Pancreas (tissue), 10 donors: ENCODE results near the gene B9D2. TPM values are rescaled to one million over a fixed set of nuclear protein-coding genes. Genes with fewer than 3 reads are reported as not detected.
"Not testable (repeated sequence)": the region's sequence is repeated elsewhere in the genome, so short reads cannot be mapped to it uniquely, and the experiment has no call there.

Experiments
- ATAC-seq, 4 donors: fragments of 200-7000 bp; cut with Tn5 transposase; one replicate each; pipeline versions ENCODE4 v1.8.0 to v1.9.1; 2020; ENCODE audit warnings: mild to moderate bottlenecking in 4 of 4, moderate library complexity in 4 of 4
- DNase-seq, 6 donors: peaks; one replicate each; pipeline ENCODE4 v3.0.0-alpha.2; 2020
- FAIRE-seq: peaks from 2 replicates; lab custom pipeline; 2012; peaks lifted over from hg19 to GRCh38; lab: Jason Lieb, UNC
- H3K27ac ChIP-seq, 4 donors: fragments of 200-600 bp; sonication (generic); 1 replicate in 3 of 4; 2 replicates in 1 of 4; pipeline versions ENCODE4 v1.5.0 to v1.8.0; 2020
- H3K27me3 ChIP-seq, 4 donors: fragments of 200-600 bp; one replicate each; pipeline ENCODE4 v1.8.0; 2021
- H3K36me3 ChIP-seq, 3 donors: fragments of 200-600 bp; sonication (generic) in 1 of 3; one replicate each; pipeline versions ENCODE4 v1.5.0 to v1.8.0; 2020 to 2021
- H3K4me1 ChIP-seq, 3 donors: fragments of 200-600 bp; one replicate each; pipeline ENCODE4 v1.8.0; 2021
- H3K4me3 ChIP-seq, 4 donors: fragments of 200-600 bp; sonication (generic) in 2 of 4; one replicate each; pipeline versions ENCODE4 v1.5.0 to v1.8.0; 2020 to 2021
- H3K9me3 ChIP-seq, 4 donors: fragments of 200-600 bp; one replicate each; pipeline ENCODE4 v1.8.0; 2021
- WGBS, 2 donors: extraction: QIAGEN DNeasy Blood & Tissue Kit; methylation state at CpG; one replicate each; pipeline ENCODE4 v1.1.7; 2013; 5-methylcytosine and 5-hydroxymethylcytosine counted together
- intact Hi-C, 3 donors: fragments of 100-400 bp; cut with DNase I; formaldehyde crosslinking; loops; one replicate each; pipeline versions ENCODE4 v1.11.1 to v1.14.2; 2022
- polyA plus RNA-seq, 2 donors: library from polyadenylated mRNA; stranded (reverse); fragments of 200-250 nt; gene quantifications; one replicate each; pipeline ENCODE4 v1.2.3, GENCODE V29; 2013
- total RNA-seq, 6 donors: library from RNA; stranded (reverse); fragmentation: NEBNext Ultra II Directional in 4 of 6; extraction: Animal tissue kit (Norgen Biotek cat#: 25700) in 4 of 6; gene quantifications; one replicate each; pipeline versions ENCODE4 v1.2.1 to v1.2.4, GENCODE V29; 2021 to 2023
- TF ChIP-seq, protein P1 (sequence below), 4 donors: fragments of 200-600 bp; sonication (generic) in 3 of 4; IDR thresholded peaks; one replicate each; pipeline versions ENCODE4 v1.5.0 to v1.8.0; 2021; ENCODE audit warnings: antibody characterized with exemption in 4 of 4
- donor health status: healthy with polysubstance abuse.
- donor health status: DM: no; HTN: no; CAD: no; lungs with moderate emphysema.
- donor health status: DM: no; HTN: no; CAD: no.
- donor health status: control.
- donor health status: control.
- donor health status: Bipolar disorder and iron deficiency.
- donor health status: DM: yes; HTN: yes; CAD: no.
- donor health status: DM: no; HTN: no; CAD: no.
- donor health status: DM: no; HTN: no; CAD: no.
- donor health status: DM: yes; HTN: yes; CAD: no.

Gene B9D2
- total and polyA plus RNA-seq, 8 donors: 1.5 to 7.5 (median 3.1) TPM

DNA sequence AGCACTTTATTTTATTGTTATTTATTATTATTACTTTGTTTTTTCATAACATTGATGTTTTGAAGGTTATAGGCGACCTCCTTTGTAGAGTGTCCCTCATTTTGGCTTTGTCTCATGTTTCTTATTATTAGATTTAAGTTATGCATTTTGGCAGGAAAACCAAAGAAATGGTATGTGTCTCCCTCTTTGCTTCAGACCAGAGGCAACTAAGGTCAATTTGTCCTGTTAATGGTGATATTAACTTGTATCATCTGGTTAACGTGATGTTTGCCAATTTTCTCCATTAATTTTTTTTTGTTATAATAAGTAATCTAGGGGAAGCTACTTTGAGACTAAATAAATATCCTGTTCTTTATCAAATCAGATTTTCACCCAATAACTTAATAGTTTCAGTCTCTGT, 8.6 kb upstream of the B9D2 start:
- ATAC-seq (no peak), DNase-seq (no peak), FAIRE-seq (no peak)
- Histone ChIP-seq H3K9me3 (no peaks in the 10 kb centered on the region), H3K36me3 (no peaks in the 10 kb centered on the region), H3K27ac (no peak overlapping the region), H3K4me3 (no peak overlapping the region), H3K4me1 (peaks cover 11 to 24% (median 22%) of the 10 kb centered on the region in 3 donors), H3K27me3 (no peaks in the 10 kb centered on the region)
- TF ChIP-seq, protein P1, sequence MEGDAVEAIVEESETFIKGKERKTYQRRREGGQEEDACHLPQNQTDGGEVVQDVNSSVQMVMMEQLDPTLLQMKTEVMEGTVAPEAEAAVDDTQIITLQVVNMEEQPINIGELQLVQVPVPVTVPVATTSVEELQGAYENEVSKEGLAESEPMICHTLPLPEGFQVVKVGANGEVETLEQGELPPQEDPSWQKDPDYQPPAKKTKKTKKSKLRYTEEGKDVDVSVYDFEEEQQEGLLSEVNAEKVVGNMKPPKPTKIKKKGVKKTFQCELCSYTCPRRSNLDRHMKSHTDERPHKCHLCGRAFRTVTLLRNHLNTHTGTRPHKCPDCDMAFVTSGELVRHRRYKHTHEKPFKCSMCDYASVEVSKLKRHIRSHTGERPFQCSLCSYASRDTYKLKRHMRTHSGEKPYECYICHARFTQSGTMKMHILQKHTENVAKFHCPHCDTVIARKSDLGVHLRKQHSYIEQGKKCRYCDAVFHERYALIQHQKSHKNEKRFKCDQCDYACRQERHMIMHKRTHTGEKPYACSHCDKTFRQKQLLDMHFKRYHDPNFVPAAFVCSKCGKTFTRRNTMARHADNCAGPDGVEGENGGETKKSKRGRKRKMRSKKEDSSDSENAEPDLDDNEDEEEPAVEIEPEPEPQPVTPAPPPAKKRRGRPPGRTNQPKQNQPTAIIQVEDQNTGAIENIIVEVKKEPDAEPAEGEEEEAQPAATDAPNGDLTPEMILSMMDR (IDR thresholded peaks at IDR 0.05): no peak
- 51 to 54% methylated on average over 2 of the region's 2 CpGs for WGBS, 2 donors
- intact Hi-C loops: no loop called here

DNA sequence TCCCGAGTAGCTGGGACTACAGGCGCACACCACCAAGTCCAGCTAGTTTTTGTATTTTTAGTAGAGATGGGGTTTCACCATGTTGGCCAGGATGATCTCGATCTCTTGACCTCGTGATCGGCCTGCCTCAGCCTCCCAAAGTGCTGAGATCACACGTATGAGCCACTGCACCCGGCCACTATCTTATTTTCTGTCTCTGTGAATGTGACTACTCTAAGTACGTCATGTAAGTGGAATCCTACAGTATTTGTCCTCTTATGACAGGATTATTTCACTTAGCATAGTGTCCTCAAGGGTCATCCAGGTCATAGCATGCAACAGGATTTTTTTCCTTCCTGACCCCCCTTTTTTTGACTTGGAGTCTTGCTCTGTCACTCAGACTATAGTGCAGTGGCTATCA, 7.6 kb upstream of the B9D2 start:
- ATAC-seq (no peak), DNase-seq (no peak), FAIRE-seq (no peak)
- intact Hi-C loops: no loop called here
- TF ChIP-seq, protein P1 (IDR thresholded peaks at IDR 0.05): no peak
- no peaks in the 10 kb centered on the region for H3K36me3 ChIP-seq
- no peak overlapping the region for H3K27ac ChIP-seq
- 91 to 98% methylated on average over 8 of the region's 8 CpGs for WGBS, 2 donors
- no peaks in the 10 kb centered on the region for H3K9me3 ChIP-seq
- H3K4me3 ChIP-seq: no peak overlapping the region
- H3K27me3 ChIP-seq: no peaks in the 10 kb centered on the region
- peaks cover 11 to 28% (median 24%) of the 10 kb centered on the region in 3 donors for H3K4me1 ChIP-seq

DNA sequence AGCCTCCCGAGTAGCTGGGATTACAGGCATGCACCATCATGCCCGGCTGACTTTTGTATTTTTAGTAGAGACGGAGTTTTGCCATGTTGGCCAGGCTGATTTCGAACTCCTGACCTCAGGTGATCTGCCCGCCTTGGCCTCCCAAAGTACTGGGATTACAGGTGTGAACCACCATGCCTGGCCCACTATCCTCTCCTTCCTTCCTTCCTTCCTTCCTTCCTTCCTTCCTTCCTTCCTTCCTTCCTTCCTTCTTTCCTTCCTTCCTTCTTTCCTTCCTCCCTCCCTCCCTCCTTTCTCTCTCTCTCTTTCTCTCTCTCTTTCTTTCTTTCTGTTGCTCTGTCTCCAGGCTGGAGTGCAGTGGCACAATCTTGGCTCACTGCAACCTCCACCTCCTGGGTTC, 7.2 kb upstream of the B9D2 start:
- FAIRE-seq, H3K9me3 ChIP-seq, intact Hi-C loops, ATAC-seq, DNase-seq, H3K27ac ChIP-seq, H3K36me3 ChIP-seq, H3K27me3 ChIP-seq, H3K4me3 ChIP-seq: not testable (repeated sequence)
- WGBS, 2 donors: 92 to 97% methylated on average over 5 of the region's 5 CpGs
- H3K4me1 ChIP-seq: peaks cover 11 to 32% (median 24%) of the 10 kb centered on the region in 3 donors

DNA sequence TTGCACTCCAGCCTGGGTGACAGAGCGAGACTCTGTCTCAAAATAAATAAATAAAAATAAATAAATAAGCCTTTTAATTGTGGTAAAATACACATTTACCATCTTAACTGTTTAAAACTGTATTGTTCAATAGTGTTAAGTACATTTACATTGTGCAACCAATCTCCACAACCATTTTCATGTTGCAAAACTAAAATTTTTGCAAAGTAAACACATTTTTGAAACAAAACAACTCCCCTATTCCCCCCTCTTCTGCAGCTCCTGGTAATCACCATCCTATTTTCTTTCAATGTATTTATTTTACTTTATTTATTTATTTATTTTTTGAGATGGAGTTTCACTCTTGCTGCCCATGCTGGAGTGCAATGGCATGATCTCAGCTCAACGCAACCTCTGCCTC, 5.8 kb upstream of the B9D2 start:
- intact Hi-C loops: no loop called here
- no peaks in the 10 kb centered on the region for H3K36me3 ChIP-seq
- no peak overlapping the region for H3K4me3 ChIP-seq
- TF ChIP-seq, protein P1 (IDR thresholded peaks at IDR 0.05): no peak
- ATAC-seq: no peak
- FAIRE-seq: no peak
- 98 to 100% methylated on average over 2 of the region's 2 CpGs for WGBS, 2 donors
- H3K9me3 ChIP-seq: no peaks in the 10 kb centered on the region
- no peaks in the 10 kb centered on the region for H3K27me3 ChIP-seq
- H3K4me1 ChIP-seq: peaks cover 15 to 33% (median 24%) of the 10 kb centered on the region in 3 donors
- DNase-seq: no peak
- no peak overlapping the region for H3K27ac ChIP-seq

DNA sequence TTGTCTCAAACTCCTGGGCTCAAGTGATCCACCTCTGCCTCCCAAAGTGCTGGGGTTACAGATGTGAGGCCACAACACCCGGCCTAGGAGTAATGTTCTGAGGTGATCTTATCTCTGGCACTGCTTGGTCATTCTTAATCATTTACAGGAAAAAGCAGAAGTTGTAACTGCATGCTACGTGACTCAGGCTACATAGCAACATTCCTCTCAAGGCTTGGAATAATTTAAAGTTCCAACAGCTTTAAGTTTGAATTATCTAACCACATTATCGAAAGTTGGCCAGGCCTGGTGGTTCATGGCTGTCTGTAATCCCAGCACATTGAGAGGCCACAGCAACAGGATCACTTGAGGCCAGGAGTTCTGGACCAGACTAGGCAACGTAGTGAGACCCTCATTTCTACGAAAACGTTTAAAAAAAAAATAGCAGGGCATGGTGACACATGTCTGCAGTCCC, 3.9 kb upstream of the B9D2 start:
- WGBS, 2 donors: 17 to 18% methylated on average over 6 of the region's 6 CpGs
- Histone ChIP-seq H3K9me3 (no peaks in the 10 kb centered on the region), H3K4me3 (no peak overlapping the region), H3K27me3 (no peaks in the 10 kb centered on the region), H3K36me3 (no peaks in the 10 kb centered on the region), H3K27ac (peak overlapping the region; percentile 46 to 87 (median 69)), H3K4me1 (peaks cover 4 to 26% (median 17%) of the 10 kb centered on the region in 3 donors)
- no peak for FAIRE-seq
- intact Hi-C loops: no loop called here
- peak; percentile 21 to 35 (median 30) for ATAC-seq
- no peak for DNase-seq
- TF ChIP-seq, protein P1 (IDR thresholded peaks at IDR 0.05): no peak
